ENCODE data around the gene SERPINE1. TPM values are rescaled to one million over a fixed set of nuclear protein-coding genes. Genes with fewer than 3 reads are reported as not detected.
A peak's percentile ranks its signal among the peaks of the same experiment; 100 is the strongest.

SERPINE1 gene
- total and polyA plus RNA-seq, 3 donors from 2014 or later: 5.6 to 7.6 (median 5.8) TPM

GRCh38 chr7:101106386-101106785, 20.5 kb upstream of the SERPINE1 start:
- peaks cover 4% of the 10 kb centered on the region for H3K4me1 ChIP-seq
- H3K4me3 ChIP-seq: no peak overlapping the region
- intact Hi-C loops (cut with DNase I; ENCODE audit: low total_unique reads): no loop called here
- no peak for DNase-seq
- TF ChIP-seq POLR2A (IDR thresholded peaks at IDR 0.05): no peak
- no peak for TF ChIP-seq CTCF (IDR thresholded peaks at IDR 0.05)
- 91 to 97% methylated on average over 7 of the region's 7 CpGs for WGBS, 2 donors
- H3K27me3 ChIP-seq: no peaks in the 10 kb centered on the region
- no peak overlapping the region for H3K27ac ChIP-seq
- H3K9me3 ChIP-seq: no peaks in the 10 kb centered on the region
- no peaks in the 10 kb centered on the region for H3K36me3 ChIP-seq (ENCODE audit: low read depth, missing control alignments)

GRCh38 chr7:101108330-101108857, 18.5 kb upstream of the SERPINE1 start:
- DNase-seq: peak; percentile 69
- Histone ChIP-seq H3K4me3 (no peak overlapping the region), H3K4me1 (peaks cover 18% of the 10 kb centered on the region), H3K27ac (peak overlapping the region in 1 of 2 donors; percentile 63), H3K36me3 (ENCODE audit: low read depth, missing control alignments) (no peaks in the 10 kb centered on the region), H3K27me3 (no peaks in the 10 kb centered on the region), H3K9me3 (no peaks in the 10 kb centered on the region)
- intact Hi-C loops (cut with DNase I; ENCODE audit: low total_unique reads): no loop called here
- WGBS, 2 donors: 54 to 58% methylated on average over 16 of the region's 16 CpGs
- TF ChIP-seq POLR2A (IDR thresholded peaks at IDR 0.05) (no peak), CTCF (IDR thresholded peaks at IDR 0.05) (no peak)

- TF ChIP-seq POLR2A (IDR thresholded peaks at IDR 0.05) (no peak), CTCF (IDR thresholded peaks at IDR 0.05) (no peak)
- no peak overlapping the region for H3K4me3 ChIP-seq
- H3K4me1 ChIP-seq: peaks cover 17% of the 10 kb centered on the region
- H3K36me3 ChIP-seq (ENCODE audit: low read depth, missing control alignments): no peaks in the 10 kb centered on the region
- H3K9me3 ChIP-seq: no peaks in the 10 kb centered on the region
- intact Hi-C loops (cut with DNase I; ENCODE audit: low total_unique reads): no loop called here
- no peak for DNase-seq
- 77 to 80% methylated on average over 5 to 7 of the region's 7 CpGs for WGBS, 2 donors
- no peaks in the 10 kb centered on the region for H3K27me3 ChIP-seq
- peak overlapping the region in 1 of 2 donors; percentile 63 for H3K27ac ChIP-seq
Measured at GRCh38 chr7:101108961-101109360, 17.9 kb upstream of the SERPINE1 start.

GRCh38 chr7:101109368-101109767, 17.5 kb upstream of the SERPINE1 start:
- DNase-seq: no peak
- Histone ChIP-seq H3K4me3 (no peak overlapping the region), H3K36me3 (ENCODE audit: low read depth, missing control alignments) (no peaks in the 10 kb centered on the region), H3K4me1 (peaks cover 14% of the 10 kb centered on the region), H3K9me3 (no peaks in the 10 kb centered on the region), H3K27ac (peak overlapping the region in 1 of 2 donors; percentile 39), H3K27me3 (no peaks in the 10 kb centered on the region)
- intact Hi-C loops (cut with DNase I; ENCODE audit: low total_unique reads): no loop called here
- TF ChIP-seq POLR2A (IDR thresholded peaks at IDR 0.05) (no peak), CTCF (IDR thresholded peaks at IDR 0.05) (no peak)
- WGBS, 2 donors: 85 to 88% methylated on average over 6 of the region's 6 CpGs

- no peaks in the 10 kb centered on the region for H3K36me3 ChIP-seq (ENCODE audit: low read depth, missing control alignments)
- H3K4me3 ChIP-seq: no peak overlapping the region
- H3K27ac ChIP-seq: peak overlapping the region; percentile 82 to 92
- DNase-seq: no peak
- no peaks in the 10 kb centered on the region for H3K27me3 ChIP-seq
- 85 to 95% methylated on average over 5 of the region's 5 CpGs for WGBS, 2 donors
- no peaks in the 10 kb centered on the region for H3K9me3 ChIP-seq
- TF ChIP-seq POLR2A (IDR thresholded peaks at IDR 0.05): no peak
- no peak for TF ChIP-seq CTCF (IDR thresholded peaks at IDR 0.05)
- intact Hi-C loops (cut with DNase I; ENCODE audit: low total_unique reads): no loop called here
- peaks cover 14% of the 10 kb centered on the region for H3K4me1 ChIP-seq
Measured at GRCh38 chr7:101111261-101111660, 15.6 kb upstream of the SERPINE1 start.
